Activated naive CD8-positive, alpha-beta T cell treated with anti-CD3 and anti-CD28 coated beads, Interleukin-2, amount 50 U/mL, for 24 hours (primary cell): Measurements from ENCODE around the gene TLR5.

ENCODE experiments used
- ATAC-seq: fragments of 150-1000 bp; cut with Tn5 transposase; one replicate; pipeline ENCODE4 v1.10.0; 2021
- DNase-seq: peaks from one replicate; pipeline ENCODE4 v3.0.0; 2021
- H3K27ac Mint-ChIP-seq: one replicate; pipeline ENCODE4 v1.8.0; 2021; ENCODE audit warnings: mild to moderate bottlenecking, mixed read lengths
- H3K27me3 Mint-ChIP-seq: one replicate; pipeline ENCODE4 v1.8.0; 2021; ENCODE audit warnings: mixed read lengths
- H3K36me3 Mint-ChIP-seq: one replicate; pipeline ENCODE4 v1.8.0; 2021; ENCODE audit warnings: low read depth, mixed read lengths
- H3K4me1 Mint-ChIP-seq: one replicate; pipeline ENCODE4 v1.8.0; 2021; ENCODE audit warnings: mixed read lengths
- H3K4me3 Mint-ChIP-seq: one replicate; pipeline ENCODE4 v1.8.0; 2021; ENCODE audit warnings: mild to moderate bottlenecking, moderate library complexity, mixed read lengths
- H3K9me3 Mint-ChIP-seq: one replicate; pipeline ENCODE4 v1.8.0; 2021; ENCODE audit warnings: mixed read lengths

TLR5 gene

GRCh38 chr1:223140611-223141405 is 2.2 kb downstream of the TLR5 start:
- DNase-seq: no peak
- H3K27me3 Mint-ChIP-seq: no peaks in the 10 kb centered on the region

GRCh38 chr1:223137455-223138085 is 5.5 kb downstream of the TLR5 start:
- no peak for DNase-seq
- Mint-ChIP-seq H3K36me3 (no peaks in the 10 kb centered on the region), H3K27me3 (peaks cover 14% of the 10 kb centered on the region), H3K4me3 (no peak overlapping the region), H3K27ac (no peak overlapping the region), H3K9me3 (peaks cover 4% of the 10 kb centered on the region), H3K4me1 (peaks cover 8% of the 10 kb centered on the region)
- no peak for ATAC-seq

More at GRCh38 chr1:223140611-223141405, 2.2 kb downstream of the TLR5 start:
- no peak for ATAC-seq
- Mint-ChIP-seq H3K36me3 (no peaks in the 10 kb centered on the region), H3K4me1 (peaks cover 21% of the 10 kb centered on the region), H3K27ac (no peak overlapping the region), H3K4me3 (no peak overlapping the region), H3K9me3 (peaks cover 4% of the 10 kb centered on the region)

GRCh38 chr1:223136086-223136485 is 7.0 kb downstream of the TLR5 start:
- H3K27me3 Mint-ChIP-seq: peaks cover 14% of the 10 kb centered on the region

GRCh38 chr1:223135176-223135942 is 7.7 kb downstream of the TLR5 start:
- Mint-ChIP-seq H3K36me3 (no peaks in the 10 kb centered on the region), H3K27me3 (peaks cover 14% of the 10 kb centered on the region), H3K4me1 (peaks cover 4% of the 10 kb centered on the region)

More at GRCh38 chr1:223136086-223136485, 7.0 kb downstream of the TLR5 start:
- no peak for ATAC-seq
- Mint-ChIP-seq H3K9me3 (peaks cover 4% of the 10 kb centered on the region), H3K4me3 (no peak overlapping the region), H3K27ac (no peak overlapping the region), H3K4me1 (peaks cover 4% of the 10 kb centered on the region), H3K36me3 (no peaks in the 10 kb centered on the region)
- no peak for DNase-seq

GRCh38 chr1:223133824-223134435 is 9.1 kb downstream of the TLR5 start:
- ATAC-seq (peak; percentile 87), DNase-seq (peak; percentile 84)
- Mint-ChIP-seq H3K9me3 (peaks cover 1% of the 10 kb centered on the region), H3K4me3 (peak overlapping the region; percentile 27), H3K27me3 (peaks cover 18% of the 10 kb centered on the region), H3K36me3 (no peaks in the 10 kb centered on the region), H3K4me1 (peaks cover 8% of the 10 kb centered on the region), H3K27ac (no peak overlapping the region)

More at GRCh38 chr1:223135176-223135942, 7.7 kb downstream of the TLR5 start:
- H3K9me3 Mint-ChIP-seq: peaks cover 4% of the 10 kb centered on the region
- no peak overlapping the region for H3K4me3 Mint-ChIP-seq
- H3K27ac Mint-ChIP-seq: no peak overlapping the region
- ATAC-seq (no peak), DNase-seq (no peak)

GRCh38 chr1:223133306-223133823 is 9.7 kb downstream of the TLR5 start:
- peaks cover 8% of the 10 kb centered on the region for H3K4me1 Mint-ChIP-seq
- ATAC-seq (peak; percentile 2), DNase-seq (peak; percentile 11)
- no peaks in the 10 kb centered on the region for H3K36me3 Mint-ChIP-seq
- H3K27me3 Mint-ChIP-seq: peaks cover 20% of the 10 kb centered on the region
- H3K9me3 Mint-ChIP-seq: no peaks in the 10 kb centered on the region
- H3K4me3 Mint-ChIP-seq: peak overlapping the region; percentile 27
- no peak overlapping the region for H3K27ac Mint-ChIP-seq

- DNase-seq: peak; percentile 81
- H3K27ac Mint-ChIP-seq: no peak overlapping the region
- no peak overlapping the region for H3K4me3 Mint-ChIP-seq
- ATAC-seq: peak; percentile 63
- H3K36me3 Mint-ChIP-seq: no peaks in the 10 kb centered on the region
- peaks cover 14% of the 10 kb centered on the region for H3K27me3 Mint-ChIP-seq
- H3K4me1 Mint-ChIP-seq: peaks cover 8% of the 10 kb centered on the region
- no peaks in the 10 kb centered on the region for H3K9me3 Mint-ChIP-seq
Measured at GRCh38 chr1:223129229-223129901, 13.7 kb downstream of the TLR5 start.

- H3K9me3 Mint-ChIP-seq: no peaks in the 10 kb centered on the region
- H3K4me1 Mint-ChIP-seq: peaks cover 12% of the 10 kb centered on the region
- no peaks in the 10 kb centered on the region for H3K36me3 Mint-ChIP-seq
- ATAC-seq (no peak), DNase-seq (no peak)
- no peak overlapping the region for H3K4me3 Mint-ChIP-seq
- H3K27me3 Mint-ChIP-seq: peaks cover 14% of the 10 kb centered on the region
- no peak overlapping the region for H3K27ac Mint-ChIP-seq
Measured at GRCh38 chr1:223126741-223127140, 16.3 kb downstream of the TLR5 start.

- H3K4me3 Mint-ChIP-seq: no peak overlapping the region
- no peak overlapping the region for H3K27ac Mint-ChIP-seq
- H3K4me1 Mint-ChIP-seq: peaks cover 12% of the 10 kb centered on the region
- H3K27me3 Mint-ChIP-seq: peaks cover 14% of the 10 kb centered on the region
- ATAC-seq (no peak), DNase-seq (no peak)
- no peaks in the 10 kb centered on the region for H3K36me3 Mint-ChIP-seq
- no peaks in the 10 kb centered on the region for H3K9me3 Mint-ChIP-seq
Measured at GRCh38 chr1:223125766-223126165, 17.3 kb downstream of the TLR5 start.

- peaks cover 8% of the 10 kb centered on the region for H3K4me1 Mint-ChIP-seq
- no peak overlapping the region for H3K27ac Mint-ChIP-seq
- H3K27me3 Mint-ChIP-seq: peaks cover 7% of the 10 kb centered on the region
- H3K9me3 Mint-ChIP-seq: no peaks in the 10 kb centered on the region
- no peak for DNase-seq
- no peak for ATAC-seq
- no peak overlapping the region for H3K4me3 Mint-ChIP-seq
- H3K36me3 Mint-ChIP-seq: no peaks in the 10 kb centered on the region
Measured at GRCh38 chr1:223123011-223123610, 19.9 kb downstream of the TLR5 start.

- ATAC-seq (no peak), DNase-seq (no peak)
- no peak overlapping the region for H3K27ac Mint-ChIP-seq
- no peaks in the 10 kb centered on the region for H3K36me3 Mint-ChIP-seq
- H3K9me3 Mint-ChIP-seq: no peaks in the 10 kb centered on the region
- H3K4me1 Mint-ChIP-seq: peaks cover 3% of the 10 kb centered on the region
- no peak overlapping the region for H3K4me3 Mint-ChIP-seq
- H3K27me3 Mint-ChIP-seq: peaks cover 3% of the 10 kb centered on the region
Measured at GRCh38 chr1:223118418-223118817, 24.6 kb downstream of the TLR5 start.

GRCh38 chr1:223116950-223117349 is 26.1 kb downstream of the TLR5 start:
- Mint-ChIP-seq H3K27me3 (no peaks in the 10 kb centered on the region), H3K4me3 (no peak overlapping the region), H3K9me3 (no peaks in the 10 kb centered on the region), H3K27ac (no peak overlapping the region), H3K36me3 (no peaks in the 10 kb centered on the region), H3K4me1 (no peaks in the 10 kb centered on the region)
- DNase-seq (no peak), ATAC-seq (no peak)

- H3K27me3 Mint-ChIP-seq: no peaks in the 10 kb centered on the region
- no peak overlapping the region for H3K4me3 Mint-ChIP-seq
- no peaks in the 10 kb centered on the region for H3K9me3 Mint-ChIP-seq
- no peak overlapping the region for H3K27ac Mint-ChIP-seq
- no peaks in the 10 kb centered on the region for H3K36me3 Mint-ChIP-seq
- ATAC-seq (no peak), DNase-seq (no peak)
- H3K4me1 Mint-ChIP-seq: peaks cover 15% of the 10 kb centered on the region
Measured at GRCh38 chr1:223114871-223115270, 28.2 kb downstream of the TLR5 start.
